Activated CD4-positive, alpha-beta T cell treated with anti-CD3 and anti-CD28 coated beads, Interleukin-2, Interleukin-4, amounts not matched to agents 100 ng/mL and 50 ng/mL, durations not matched to agents 16 hours and 8 hours (primary cell): Measurements from ENCODE around the gene EMC9.

Experiments used
- DNase-seq: peaks from one replicate; pipeline ENCODE4 v3.0.0-alpha.2; 2020; ENCODE audit warnings: low spot score

EMC9 gene

DNA sequence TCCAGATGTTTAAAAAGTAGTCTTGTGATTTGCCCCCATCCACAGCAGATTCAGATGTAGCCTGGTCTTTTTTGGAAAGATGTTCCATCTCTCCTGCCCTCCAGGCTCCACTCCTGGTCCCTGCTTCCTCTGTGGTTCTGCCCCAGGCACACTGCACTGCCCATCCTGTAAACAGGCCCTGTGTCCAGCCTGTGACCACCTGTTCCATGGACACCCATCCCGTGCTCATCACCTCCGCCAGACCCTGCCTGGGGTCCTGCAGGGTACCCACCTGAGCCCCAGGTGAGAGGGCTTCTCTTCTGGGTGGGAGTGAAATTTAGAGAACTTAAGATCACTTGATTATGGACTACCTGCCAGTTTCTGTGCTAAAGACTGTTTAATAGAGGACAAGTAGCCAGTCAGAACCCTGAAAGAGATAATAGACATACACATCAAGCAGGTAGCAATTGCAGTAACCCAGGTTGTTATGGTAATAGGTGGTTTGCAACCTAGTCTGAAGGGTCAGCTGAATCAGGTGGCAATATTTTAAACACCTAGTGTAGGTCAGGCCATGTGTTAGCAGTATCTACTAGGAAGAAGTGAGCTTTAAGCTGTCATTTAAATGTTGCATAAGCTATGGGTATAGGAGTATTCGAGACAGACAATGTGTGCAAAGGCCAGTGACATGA lies 8.0 kb upstream of the EMC9 start:
- no peak for DNase-seq

DNA sequence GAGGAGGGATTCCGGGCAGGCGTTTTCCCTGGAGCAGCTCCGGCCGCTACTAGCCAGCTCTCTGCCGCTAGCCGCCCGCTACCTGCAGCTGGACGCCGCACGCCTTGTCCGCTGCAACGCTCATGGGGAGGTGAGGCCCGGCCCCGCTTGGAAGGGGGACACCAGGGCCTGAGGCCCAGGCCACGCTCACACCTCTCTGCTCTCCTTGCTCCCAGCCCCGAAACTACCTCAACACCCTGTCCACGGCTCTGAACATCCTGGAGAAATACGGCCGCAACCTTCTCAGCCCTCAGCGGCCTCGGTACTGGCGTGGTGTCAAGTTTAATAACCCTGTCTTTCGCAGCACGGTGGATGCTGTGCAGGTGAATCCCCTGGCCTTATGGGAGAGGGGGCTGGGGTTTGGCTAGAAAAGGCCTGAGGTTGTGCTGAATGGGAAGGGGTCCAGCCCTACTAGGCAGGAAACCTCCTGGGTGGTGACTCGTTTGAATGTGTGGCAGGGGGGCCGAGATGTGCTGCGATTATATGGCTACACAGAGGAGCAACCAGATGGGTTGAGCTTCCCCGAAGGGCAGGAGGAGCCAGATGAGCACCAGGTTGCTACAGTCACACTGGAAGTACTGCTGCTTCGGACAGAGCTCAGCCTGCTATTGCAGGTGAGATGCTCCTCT lies 6.5 kb upstream of the EMC9 start:
- DNase-seq, result no peak

DNA sequence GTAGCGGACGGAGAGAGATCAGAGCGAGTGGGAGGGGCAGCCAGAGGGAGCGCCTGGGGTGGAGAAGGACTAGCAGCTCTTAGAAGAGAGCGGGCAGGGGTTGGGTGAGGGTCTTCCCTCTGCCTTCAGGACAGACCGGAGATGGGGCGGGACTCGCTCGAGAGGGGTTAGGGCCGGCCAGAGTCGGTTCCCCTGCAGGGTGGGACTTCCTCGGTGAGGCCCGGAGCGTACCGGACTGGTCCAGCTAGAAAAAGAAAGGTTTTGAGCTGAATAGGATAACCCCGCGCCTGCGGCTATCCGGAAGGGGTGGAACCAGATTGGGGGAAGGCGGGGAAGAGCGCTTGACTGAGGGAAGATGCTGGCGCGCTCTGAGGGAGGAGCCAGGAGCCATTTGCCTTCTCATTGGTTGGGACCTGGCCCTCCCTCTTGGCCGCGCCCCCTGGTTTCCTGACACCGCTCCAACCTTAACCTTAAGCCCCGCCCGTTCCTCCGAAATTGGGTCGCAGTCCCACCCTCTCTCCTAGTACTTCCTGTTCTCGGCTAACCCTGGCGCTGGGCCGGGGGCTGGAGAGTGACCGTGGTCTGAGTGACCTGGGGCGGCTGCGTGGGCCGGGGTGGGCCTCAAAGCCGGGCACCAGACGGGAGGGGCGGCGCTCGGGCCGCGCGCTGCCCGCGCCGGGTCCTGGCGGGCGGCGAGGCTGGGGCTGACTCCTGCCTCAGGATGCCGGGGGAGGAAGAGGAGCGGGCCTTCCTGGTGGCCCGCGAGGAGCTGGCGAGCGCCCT lies 5.8 kb upstream of the EMC9 start, which contains the start of gene RNF31:
TSS of gene RNF31 (plus strand) at position 521 of the 783 bp plus-strand sequence. CDS start at position 722, 201 bp downstream.
- peak; percentile 99 for DNase-seq

DNA sequence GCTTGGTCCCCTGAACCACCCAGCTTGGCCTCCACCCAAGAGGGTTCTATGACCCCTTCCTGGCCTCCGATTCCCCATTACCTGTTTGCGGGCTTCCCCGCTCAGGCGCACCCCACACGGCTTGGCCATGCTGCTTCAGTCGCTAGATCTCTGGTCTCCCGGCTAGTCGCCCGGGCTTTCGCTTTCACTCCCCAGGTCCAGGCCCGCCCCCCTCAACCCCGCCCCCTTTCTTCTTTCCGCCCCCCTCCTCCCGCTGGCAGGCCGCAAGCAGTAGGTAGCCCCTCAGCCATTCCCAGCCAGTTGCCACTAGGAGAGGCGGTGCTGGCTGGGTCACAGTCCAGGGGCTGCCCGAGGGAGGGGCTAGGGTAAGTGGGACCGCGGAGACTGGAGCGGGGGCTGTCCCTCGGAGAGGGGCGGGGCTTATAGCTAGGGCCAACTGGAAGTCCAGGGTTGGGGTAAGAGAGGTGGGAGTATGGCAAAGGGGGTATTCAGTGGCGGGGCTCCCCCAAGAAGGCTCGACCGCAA lies 5.1 kb upstream of the EMC9 start, which contains the start of gene PSME2:
TSS of gene PSME2 (minus strand) at position 158 of the 525 bp plus-strand sequence. CDS start at position 129, 29 bp downstream.
- peak; percentile 96 for DNase-seq

DNA sequence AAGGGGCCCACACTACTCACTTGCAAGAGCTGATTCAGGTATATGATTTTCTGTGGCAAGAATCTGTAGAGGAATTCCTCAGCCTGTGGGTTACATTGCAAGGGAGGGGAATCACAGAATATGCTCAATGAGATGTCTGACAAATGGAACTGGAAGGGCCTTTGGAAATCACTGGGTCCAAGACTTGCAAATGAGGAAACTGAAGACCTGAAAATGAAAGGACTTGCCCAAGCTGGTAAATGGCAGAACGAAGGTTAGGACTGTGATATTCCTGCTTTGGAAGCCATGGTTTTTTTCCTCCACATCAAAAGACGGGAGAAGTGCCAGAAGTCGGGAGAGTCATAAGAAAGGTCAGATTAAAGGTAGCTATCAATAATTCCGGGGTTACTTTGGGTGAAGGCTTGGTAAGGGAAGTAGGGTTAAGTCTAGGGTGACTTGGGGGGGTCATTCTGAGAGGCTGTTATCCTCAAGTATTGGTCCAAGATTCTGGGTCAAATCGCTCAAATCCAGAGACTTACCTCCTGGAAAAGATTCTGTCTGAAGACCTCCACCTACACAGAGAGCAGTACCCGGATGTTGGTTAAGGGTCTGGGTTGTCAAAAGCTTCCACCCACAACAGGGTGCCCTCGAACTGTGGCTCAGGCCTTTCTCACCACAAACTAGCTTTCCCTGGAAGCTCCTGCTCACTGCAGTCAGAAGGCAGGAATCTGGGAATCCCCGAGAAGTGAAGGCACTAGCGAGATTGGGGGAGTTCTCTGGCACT lies 4.5 kb upstream of the EMC9 start:
- no peak for DNase-seq

DNA sequence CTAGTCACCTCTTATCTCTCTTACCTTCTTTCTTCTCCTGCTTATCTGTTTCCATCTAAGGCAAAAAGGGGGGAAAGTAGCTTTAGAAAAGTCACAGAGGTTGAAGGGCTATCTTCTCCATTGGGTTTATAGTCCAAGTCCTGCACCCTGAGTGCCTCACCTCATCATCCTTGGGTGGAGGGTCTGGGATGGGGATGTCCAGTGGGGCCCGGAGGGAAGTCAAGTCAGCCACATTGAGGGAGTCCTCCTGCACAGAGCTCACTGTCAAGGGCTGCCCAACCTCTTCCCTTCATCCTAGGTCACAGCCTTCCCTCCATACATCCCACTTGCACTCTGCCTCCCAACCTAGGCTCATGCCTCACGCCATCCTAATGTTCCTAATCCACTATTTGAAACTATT lies 3.8 kb upstream of the EMC9 start:
- no peak for DNase-seq

DNA sequence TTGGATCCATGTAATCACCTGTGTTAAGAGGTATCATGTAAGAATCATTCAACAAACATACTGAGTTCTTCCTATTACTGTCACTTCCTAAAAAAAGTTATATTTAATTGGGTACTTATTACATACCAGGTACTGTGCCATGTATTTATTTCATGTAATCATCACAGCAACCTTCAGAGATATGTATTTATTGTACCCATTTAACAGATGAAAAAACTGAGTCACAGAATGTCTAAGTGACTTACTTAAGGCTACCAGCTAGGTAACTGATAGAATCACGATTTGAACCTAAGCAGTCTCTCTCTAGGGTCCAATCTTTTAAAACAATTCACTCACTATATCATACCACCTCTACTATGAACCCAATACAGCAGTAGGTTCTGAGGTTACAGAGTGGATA lies 3.1 kb upstream of the EMC9 start:
- no peak for DNase-seq

DNA sequence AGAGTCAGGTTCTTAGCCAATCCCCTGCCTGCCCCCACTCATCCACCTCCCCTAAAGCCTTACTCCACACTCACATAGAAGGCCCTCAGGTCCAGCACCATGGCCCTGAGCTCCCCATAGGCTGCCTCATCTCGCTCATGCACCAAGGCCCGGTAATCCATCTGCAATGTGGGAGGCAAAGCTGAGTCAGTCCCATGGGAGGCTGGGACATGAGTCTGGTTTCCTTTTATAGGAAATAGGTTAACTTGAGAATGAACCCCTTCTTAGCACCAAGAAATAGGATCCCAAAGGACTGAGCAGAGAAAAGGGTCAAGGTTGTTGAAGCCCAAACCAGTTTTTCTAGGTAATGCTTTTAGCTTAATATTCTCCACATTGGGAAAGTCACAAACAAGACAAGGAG lies 2.1 kb upstream of the EMC9 start:
- DNase-seq, result no peak

DNA sequence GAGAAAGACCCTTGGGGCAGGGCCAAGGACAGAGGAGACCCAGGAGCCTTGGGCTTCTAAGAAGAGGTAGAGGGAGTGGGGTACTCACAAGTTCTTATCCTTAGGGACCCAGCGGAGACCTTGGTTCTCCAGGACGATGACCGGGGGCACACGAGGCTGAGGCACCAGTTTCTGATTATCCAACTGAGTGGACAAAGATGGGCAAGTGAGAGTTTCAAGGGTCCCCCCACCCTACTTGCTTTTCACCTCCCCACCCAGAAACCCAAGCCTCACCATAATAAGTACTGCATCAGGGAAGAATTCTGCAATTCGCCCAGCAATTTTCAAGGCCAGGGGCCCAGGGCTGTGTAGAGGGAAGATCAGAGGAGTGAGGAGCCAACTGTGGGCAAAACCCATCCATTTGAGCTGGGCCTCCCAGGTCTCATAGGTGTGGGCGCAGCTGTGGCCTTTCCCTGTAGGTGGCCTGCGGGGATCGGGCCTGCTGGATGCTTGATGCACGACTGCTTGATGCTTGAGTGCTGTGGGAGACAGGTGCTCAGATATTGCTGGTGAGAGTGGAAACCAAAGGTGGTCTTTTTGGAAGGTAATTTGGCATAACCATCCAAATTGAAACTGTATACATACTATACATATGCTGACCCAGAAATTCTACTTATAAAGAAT lies 2.0 kb downstream of the EMC9 start:
- no peak for DNase-seq

DNA sequence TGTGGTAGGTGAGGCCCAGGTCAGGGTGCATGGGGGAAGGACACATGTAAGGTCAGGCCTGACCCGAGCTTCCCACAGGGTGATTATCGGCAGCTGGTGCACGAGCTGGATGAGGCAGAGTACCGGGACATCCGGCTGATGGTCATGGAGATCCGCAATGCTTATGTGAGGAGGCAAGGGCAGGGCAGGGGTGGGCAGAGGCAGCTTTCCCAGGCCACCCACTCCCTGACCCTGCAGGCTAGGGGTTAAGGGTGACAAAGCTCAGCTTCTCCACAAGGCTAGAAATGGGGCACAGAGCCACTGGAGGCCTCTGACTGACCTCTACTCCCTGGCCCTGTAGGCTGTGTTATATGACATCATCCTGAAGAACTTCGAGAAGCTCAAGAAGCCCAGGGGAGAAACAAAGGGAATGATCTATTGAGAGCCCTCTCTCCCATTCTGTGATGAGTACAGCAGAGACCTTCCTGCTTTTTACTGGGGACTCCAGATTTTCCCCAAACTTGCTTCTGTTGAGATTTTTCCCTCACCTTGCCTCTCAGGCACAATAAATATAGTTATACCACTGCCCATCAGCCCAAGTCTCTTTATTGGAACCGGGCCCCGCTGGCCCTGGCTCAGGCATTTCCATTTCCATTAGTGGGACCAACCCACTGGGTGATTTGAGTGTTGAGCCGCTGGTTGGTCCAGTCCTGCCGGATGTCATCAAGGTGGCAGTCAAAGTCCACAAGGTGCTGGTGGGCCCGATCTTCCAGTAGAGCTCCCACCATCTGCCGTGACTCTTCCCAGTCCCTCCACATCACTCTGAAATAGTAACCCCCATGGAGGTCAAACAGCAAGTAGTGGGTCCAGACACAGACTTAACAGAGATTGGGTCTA lies 2.8 kb downstream of the EMC9 start:
- DNase-seq, result no peak

DNA sequence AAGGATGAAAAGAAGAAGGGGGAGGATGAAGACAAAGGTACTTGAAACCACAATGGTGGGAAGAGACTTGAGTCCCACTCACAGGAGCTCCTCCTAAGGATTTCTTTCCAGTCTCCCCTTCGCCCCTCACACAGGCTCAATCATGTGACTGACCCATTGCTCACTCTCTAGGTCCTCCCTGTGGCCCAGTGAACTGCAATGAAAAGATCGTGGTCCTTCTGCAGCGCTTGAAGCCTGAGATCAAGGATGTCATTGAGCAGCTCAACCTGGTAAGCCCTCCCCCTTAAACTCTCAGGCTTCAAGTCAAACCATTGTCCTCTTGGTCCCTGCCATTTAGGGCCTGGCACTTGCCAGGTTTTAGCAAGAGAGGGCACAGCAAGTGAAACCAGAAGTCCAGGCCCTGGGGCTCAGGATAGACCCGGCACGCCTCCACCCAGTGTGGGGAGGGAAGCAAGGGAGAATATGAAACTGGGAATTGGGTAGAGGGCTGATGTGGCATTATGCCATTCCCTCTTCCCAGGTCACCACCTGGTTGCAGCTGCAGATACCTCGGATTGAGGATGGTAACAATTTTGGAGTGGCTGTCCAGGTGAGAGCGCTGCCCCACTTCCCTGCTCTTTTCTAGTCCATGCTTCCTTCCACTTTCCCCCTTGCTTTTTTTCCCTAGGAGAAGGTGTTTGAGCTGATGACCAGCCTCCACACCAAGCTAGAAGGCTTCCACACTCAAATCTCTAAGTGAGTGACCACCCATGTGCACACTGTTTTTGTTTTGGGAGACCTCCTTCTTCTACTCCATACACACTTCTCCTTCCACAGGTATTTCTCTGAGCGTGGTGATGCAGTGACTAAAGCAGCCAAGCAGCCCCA lies 3.6 kb downstream of the EMC9 start:
- DNase-seq, result no peak

DNA sequence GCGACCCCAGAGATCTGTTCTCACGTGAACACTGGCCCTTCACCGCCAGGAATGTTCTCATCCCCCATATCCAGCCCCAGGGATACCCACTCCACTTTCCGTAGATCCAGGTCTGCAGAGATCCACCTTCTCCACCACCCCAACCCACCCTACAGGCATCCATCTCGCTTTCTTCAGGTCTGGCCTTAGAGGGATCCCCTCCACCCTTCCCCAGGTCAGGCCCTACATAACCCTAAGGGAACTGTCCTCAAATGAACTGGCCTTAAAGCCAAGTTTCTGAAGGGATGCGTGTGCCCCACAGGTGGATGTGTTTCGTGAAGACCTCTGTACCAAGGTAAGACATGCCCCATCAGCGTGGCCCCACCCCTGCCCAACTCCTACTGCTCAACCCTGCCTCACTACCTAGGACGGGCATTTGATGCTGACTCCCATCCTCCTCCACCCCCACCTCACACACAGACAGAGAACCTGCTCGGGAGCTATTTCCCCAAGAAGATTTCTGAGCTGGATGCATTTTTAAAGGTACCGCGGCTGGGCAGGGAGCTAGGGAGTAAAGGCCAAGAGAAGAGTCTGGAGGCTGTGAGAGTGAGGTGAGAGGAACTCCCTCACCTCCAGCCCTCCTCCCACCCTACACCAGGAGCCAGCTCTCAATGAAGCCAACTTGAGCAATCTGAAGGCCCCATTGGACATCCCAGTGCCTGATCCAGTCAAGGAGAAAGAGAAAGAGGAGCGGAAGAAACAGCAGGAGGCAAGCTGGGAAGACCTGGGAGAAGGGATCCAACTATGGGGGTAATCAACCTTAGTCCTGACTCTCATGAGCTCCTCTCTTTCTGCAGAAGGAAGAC lies 4.5 kb downstream of the EMC9 start:
- DNase-seq, result no peak

DNA sequence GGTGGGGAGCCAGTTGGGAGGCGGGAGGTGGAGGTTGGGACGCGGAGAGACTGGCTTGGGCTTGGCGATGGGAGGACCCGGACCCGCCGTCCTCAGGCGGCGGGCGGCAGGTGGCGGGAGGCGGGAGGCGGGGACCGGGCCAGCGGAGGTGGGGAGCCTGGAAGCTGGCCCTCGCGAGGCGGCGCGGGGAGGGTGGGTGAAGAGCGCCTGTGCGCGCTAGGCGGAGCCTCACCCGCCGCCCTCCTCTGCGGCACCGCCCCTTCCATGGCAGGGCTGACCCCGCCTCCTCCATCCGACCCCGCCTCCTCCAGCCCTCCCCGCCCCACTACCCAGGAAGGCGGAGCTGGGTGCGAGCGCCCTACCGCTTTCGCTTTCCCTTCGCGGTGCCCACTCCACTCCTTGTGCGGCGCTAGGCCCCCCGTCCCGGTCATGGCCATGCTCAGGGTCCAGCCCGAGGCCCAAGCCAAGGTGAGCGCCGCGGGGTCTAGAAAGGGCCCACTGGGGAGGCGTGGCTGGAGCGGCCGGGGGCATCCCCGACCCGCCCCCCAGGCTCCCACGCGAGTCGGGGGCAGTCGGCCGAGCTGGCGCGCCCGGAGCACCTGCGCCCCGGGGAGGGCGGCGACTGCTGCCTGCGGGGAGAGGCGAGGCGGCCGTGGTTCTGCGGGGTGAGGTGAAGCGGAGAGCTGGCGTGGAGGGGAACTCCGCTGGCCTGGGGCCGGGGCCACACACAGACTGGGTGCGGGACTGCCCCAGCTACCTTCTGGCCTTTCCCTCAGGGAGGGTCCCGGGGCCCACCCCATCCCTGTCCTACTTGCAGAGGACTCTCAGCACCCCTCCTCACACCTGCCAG lies 5.3 kb downstream of the EMC9 start, which contains the start of gene PSME1:
TSS of gene PSME1 (plus strand) at position 361 of the 850 bp plus-strand sequence. CDS start at position 430, 69 bp downstream.
- peak; percentile 96 for DNase-seq

DNA sequence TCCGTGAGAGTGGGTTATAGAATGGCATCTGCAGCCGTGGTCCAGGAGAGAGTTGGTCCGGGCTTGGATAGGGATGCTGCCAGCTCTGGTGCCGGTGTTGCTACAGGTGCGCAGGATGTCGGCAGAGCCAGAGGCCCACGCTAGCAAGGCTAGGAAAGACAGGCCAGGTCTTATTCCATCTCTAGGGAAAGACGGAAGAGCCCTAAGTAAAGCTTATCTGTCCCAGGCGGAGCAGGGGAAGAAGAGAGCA lies 5.9 kb downstream of the EMC9 start:
- no peak for DNase-seq

DNA sequence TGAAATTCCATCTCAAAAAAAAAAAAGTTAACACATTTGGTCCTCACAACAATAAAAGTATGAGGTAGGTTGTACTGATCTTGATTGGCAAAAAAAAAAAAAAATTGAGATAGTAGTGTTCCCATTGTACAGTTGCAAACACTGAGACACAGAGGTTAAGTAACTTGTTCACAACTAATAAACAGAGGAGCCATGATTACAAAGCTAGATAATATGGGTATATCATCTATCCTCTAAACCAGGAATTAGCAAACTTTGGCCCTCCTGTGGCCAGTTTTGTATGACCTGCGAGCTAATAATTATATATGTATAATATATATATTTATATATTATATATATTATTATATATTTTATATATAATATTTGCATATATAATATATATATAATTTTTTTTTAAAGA lies 7.7 kb downstream of the EMC9 start:
- no peak for DNase-seq

DNA sequence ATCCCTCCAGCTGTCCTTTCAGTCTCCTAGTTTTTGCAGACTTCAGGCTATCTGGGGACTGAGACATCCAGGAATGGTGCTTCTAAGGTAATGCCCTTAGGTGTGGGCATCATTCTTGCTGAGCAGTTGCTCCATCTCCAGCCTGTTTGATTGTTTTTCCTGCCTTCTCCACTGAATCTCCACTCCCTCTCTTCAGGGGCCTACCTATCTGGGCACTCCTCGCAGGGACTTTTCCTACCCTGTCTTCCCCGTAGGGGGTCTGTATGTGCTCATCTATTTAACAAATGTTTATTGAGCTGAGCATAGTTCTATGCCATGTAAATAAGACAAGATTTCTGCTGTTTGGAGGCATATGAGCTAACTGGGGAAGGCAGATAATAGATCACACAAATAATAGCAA lies 8.4 kb downstream of the EMC9 start:
- no peak for DNase-seq

DNA sequence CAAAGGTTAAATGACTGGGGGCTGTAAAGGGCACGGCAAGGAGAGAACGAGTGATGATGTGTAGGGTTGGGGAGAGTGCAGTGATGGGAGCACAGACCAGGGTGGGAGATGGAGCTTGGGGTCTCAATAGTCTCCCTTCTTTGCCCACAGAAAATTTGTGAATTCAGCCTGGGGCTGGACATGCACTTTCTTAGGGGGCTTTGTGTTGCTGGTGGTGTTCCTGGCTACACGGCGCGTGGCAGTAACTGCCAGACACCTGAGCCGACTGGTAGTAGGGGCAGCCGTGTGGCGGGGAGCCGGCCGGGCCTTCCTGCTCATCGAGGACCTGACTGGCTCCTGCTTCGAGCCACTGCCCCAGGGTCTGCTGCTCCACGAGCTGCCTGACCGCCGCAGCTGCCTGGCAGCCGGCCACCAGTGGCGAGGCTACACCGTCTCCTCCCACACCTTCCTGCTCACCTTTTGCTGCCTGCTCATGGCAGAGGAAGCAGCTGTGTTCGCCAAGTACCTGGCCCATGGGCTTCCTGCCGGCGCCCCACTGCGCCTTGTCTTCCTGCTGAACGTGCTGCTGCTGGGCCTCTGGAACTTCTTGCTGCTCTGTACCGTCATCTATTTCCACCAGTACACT lies 9.2 kb downstream of the EMC9 start:
- no peak for DNase-seq
